Smooth muscle cell (in vitro differentiated cells): ENCODE data around the gene TMEM132A. TPM values are rescaled to one million over a fixed set of nuclear protein-coding genes. Genes with fewer than 3 reads are reported as not detected.

Source experiments
- DNase-seq: peaks from one replicate; lab custom pipeline; 2025; ENCODE audit not compliant: unreplicated experiment; lab: John Stamatoyannopoulos, UW
- H2AFZ ChIP-seq: fragments of 200-600 bp; sonication (generic); 2 replicates; pipeline ENCODE4 v1.6.0; 2016; ENCODE audit warnings: antibody characterized with exemption, low read depth, mild to moderate bottlenecking
- H3F3A ChIP-seq: fragments of 200-600 bp; sonication (generic); 2 replicates; pipeline ENCODE4 v1.6.0; 2017; ENCODE audit warnings: antibody characterized with exemption, low read depth
- H3K27ac ChIP-seq: fragments of 200-600 bp; sonication (generic); 2 replicates; pipeline ENCODE4 v1.5.1; 2016; ENCODE audit warnings: low read depth, mild to moderate bottlenecking
- H3K27me3 ChIP-seq: fragments of 200-600 bp; sonication (generic); 2 replicates; pipeline ENCODE4 v1.6.1; 2016; ENCODE audit warnings: low read depth, mild to moderate bottlenecking
- H3K36me3 ChIP-seq: fragments of 200-600 bp; sonication (generic); 2 replicates; pipeline ENCODE4 v1.5.1; 2016; ENCODE audit warnings: low read depth
- H3K4me1 ChIP-seq: fragments of 200-600 bp; sonication (generic); 2 replicates; pipeline ENCODE4 v1.5.1; 2016; ENCODE audit warnings: low read depth
- H3K4me2 ChIP-seq: fragments of 200-600 bp; sonication (generic); 2 replicates; pipeline ENCODE4 v1.6.0; 2016; ENCODE audit warnings: mild to moderate bottlenecking
- H3K4me3 ChIP-seq: fragments of 200-600 bp; sonication (generic); 2 replicates; pipeline ENCODE4 v1.5.1; 2016; ENCODE audit warnings: mild to moderate bottlenecking
- H3K79me2 ChIP-seq: fragments of 200-600 bp; sonication (generic); 2 replicates; pipeline ENCODE4 v1.6.0; 2016; ENCODE audit warnings: low read depth, mild to moderate bottlenecking
- H3K9ac ChIP-seq: fragments of 200-600 bp; sonication (generic); 2 replicates; pipeline ENCODE4 v1.6.0; 2016; ENCODE audit warnings: low read depth
- H3K9me3 ChIP-seq: fragments of 200-600 bp; sonication (generic); replicated peaks from 2 replicates; pipeline ENCODE4 v1.5.1; 2016; ENCODE audit warnings: low read depth
- H4K20me1 ChIP-seq: fragments of 200-600 bp; sonication (generic); 2 replicates; pipeline ENCODE4 v1.6.0; 2016; ENCODE audit warnings: low read depth
- WGBS: methylation state at CpG from one replicate; pipeline ENCODE4 v1.1.7; 2016; ENCODE audit warnings: low lambda C conversion rate; 5-methylcytosine and 5-hydroxymethylcytosine counted together
- polyA plus RNA-seq: library from polyadenylated mRNA; unstranded; fragments of >200 nt; fragmentation: Nextera tagmentation; extraction: Ambion mirVana; gene quantifications from 2 replicates; pipeline ENCODE4 v1.2.1, GENCODE V29; 2016
- total RNA-seq: library from RNA; depleted of rRNA; stranded (reverse); fragments of >200 nt; gene quantifications from 2 replicates; pipeline ENCODE4 v1.2.3, GENCODE V29; 2014
- TF ChIP-seq, protein P1 (sequence below): fragments of 200-600 bp; sonication (generic); IDR thresholded peaks from 2 replicates; pipeline ENCODE4 v1.5.1; 2017; ENCODE audit warnings: borderline replicate concordance, mild to moderate bottlenecking, antibody characterized with exemption; ENCODE audit not compliant: insufficient read depth, poor library complexity, severe bottlenecking

Gene TMEM132A
- total and polyA plus RNA-seq, 2 experiments from 2014 or later = 40.7 to 91.3 TPM

- H3K4me1 ChIP-seq = no peaks in the 10 kb centered on the region
- TF ChIP-seq, protein P1, sequence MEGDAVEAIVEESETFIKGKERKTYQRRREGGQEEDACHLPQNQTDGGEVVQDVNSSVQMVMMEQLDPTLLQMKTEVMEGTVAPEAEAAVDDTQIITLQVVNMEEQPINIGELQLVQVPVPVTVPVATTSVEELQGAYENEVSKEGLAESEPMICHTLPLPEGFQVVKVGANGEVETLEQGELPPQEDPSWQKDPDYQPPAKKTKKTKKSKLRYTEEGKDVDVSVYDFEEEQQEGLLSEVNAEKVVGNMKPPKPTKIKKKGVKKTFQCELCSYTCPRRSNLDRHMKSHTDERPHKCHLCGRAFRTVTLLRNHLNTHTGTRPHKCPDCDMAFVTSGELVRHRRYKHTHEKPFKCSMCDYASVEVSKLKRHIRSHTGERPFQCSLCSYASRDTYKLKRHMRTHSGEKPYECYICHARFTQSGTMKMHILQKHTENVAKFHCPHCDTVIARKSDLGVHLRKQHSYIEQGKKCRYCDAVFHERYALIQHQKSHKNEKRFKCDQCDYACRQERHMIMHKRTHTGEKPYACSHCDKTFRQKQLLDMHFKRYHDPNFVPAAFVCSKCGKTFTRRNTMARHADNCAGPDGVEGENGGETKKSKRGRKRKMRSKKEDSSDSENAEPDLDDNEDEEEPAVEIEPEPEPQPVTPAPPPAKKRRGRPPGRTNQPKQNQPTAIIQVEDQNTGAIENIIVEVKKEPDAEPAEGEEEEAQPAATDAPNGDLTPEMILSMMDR = no peak
- no peak overlapping the region for H3K4me2 ChIP-seq
- no peaks in the 10 kb centered on the region for H3K27me3 ChIP-seq
- H3K4me3 ChIP-seq = no peak overlapping the region
- peaks cover 10% of the 10 kb centered on the region for H3K36me3 ChIP-seq
- H3K9me3 ChIP-seq = no peaks in the 10 kb centered on the region
- H3K79me2 ChIP-seq = no peaks in the 10 kb centered on the region
- H3F3A ChIP-seq = no peaks in the 10 kb centered on the region
- no peak overlapping the region for H3K9ac ChIP-seq
- H4K20me1 ChIP-seq = no peaks in the 10 kb centered on the region
- no peak for DNase-seq
- H3K27ac ChIP-seq = no peak overlapping the region
- H2AFZ ChIP-seq = no peak overlapping the region
- WGBS = 90% methylated on average over 7 of the region's 7 CpGs
Observed at GRCh38 chr11:60891103-60891741, 33.0 kb upstream of the TMEM132A start.

GRCh38 chr11:60895687-60896086, 28.6 kb upstream of the TMEM132A start:
- Histone ChIP-seq H3K9me3 (no peaks in the 10 kb centered on the region), H2AFZ (no peak overlapping the region), H3K9ac (no peak overlapping the region), H3K27ac (no peak overlapping the region), H3K79me2 (no peaks in the 10 kb centered on the region), H4K20me1 (peaks cover 4% of the 10 kb centered on the region), H3K4me2 (no peak overlapping the region), H3K4me3 (no peak overlapping the region), H3K4me1 (no peaks in the 10 kb centered on the region), H3F3A (peaks cover 3% of the 10 kb centered on the region), H3K27me3 (no peaks in the 10 kb centered on the region), H3K36me3 (peaks cover 25% of the 10 kb centered on the region)
- TF ChIP-seq, protein P1 = no peak
- DNase-seq = no peak
- 95% methylated on average over 5 of the region's 5 CpGs for WGBS

DNA sequence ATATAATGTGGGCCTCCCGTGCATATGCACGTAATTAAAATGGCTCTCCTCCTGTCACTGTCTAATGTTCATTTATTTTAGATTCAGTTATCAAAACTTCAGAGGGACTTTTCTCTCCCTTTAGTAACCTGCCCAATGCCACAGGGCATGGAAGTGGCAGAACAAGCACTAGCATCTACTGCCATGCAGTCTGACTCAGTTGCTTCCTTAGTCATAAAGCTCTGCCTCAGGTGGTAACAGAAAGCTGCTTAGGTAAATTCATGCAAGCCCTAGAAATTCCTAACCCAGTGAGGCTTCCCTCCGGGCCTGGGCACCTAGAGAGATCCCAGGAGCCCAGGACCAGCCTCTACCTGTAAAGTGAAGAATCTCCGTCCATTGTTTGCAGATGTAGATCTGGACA, 26.8 kb upstream of the TMEM132A start:
- Histone ChIP-seq H2AFZ (no peak overlapping the region), H3K27ac (no peak overlapping the region), H3K36me3 (peaks cover 25% of the 10 kb centered on the region), H3K9ac (no peak overlapping the region), H3K27me3 (no peaks in the 10 kb centered on the region), H3F3A (peaks cover 8% of the 10 kb centered on the region), H3K4me3 (no peak overlapping the region), H3K9me3 (no peaks in the 10 kb centered on the region), H3K4me1 (no peaks in the 10 kb centered on the region), H3K4me2 (no peak overlapping the region), H3K79me2 (no peaks in the 10 kb centered on the region), H4K20me1 (peaks cover 9% of the 10 kb centered on the region)
- 98% methylated on average over 4 of the region's 4 CpGs for WGBS
- TF ChIP-seq, protein P1 = no peak
- DNase-seq = no peak
